GM19193 (cell line): ENCODE data around the gene RASSF5.

ENCODE experiments used
- POLR2A ChIP-seq: IDR thresholded peaks from 4 replicates; pipeline ENCODE4 v1.6.1; 2011; ENCODE audit not compliant: insufficient read depth, insufficient read length; ENCODE audit errors: extremely low read depth

The RASSF5 gene

DNA sequence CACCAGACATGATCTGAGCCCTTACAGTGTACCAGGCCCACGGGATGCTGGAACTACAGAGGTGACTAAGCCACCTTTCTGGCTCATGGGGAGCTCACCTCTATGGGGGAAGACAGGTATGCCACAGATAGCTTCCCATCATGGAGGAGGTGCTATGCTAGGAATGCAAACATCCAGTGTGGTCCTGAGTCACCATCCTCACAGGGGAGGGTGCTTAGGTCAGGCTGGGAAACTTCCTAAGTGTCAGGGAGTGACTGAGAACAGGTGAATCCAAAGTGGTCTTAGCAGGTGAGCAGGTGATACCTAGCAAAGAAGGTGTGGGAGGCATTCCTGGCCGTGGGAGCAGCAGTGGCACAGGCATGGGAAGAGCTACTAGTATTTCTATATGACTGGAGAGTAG, 8.6 kb upstream of the RASSF5 start:
- no peak for TF ChIP-seq POLR2A

DNA sequence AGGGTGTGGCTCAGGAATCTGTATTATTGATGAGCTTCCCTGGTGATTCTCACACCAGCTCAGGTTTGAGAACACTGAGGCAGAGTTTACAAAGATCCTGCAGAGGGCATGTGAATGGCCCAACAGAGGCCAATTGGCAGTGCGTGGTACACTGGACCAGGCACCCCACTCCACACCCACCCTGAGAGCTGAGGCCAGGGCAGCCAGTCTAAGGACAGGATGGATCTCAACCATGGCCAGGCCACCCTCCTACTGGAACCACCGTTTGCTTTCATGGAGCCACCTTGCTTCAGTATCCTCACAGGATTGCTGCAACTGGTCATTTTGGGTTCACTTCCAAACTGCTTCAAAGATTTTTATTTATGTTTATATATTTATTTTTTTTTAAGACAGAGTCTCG, 7.3 kb upstream of the RASSF5 start:
- TF ChIP-seq POLR2A: no peak

DNA sequence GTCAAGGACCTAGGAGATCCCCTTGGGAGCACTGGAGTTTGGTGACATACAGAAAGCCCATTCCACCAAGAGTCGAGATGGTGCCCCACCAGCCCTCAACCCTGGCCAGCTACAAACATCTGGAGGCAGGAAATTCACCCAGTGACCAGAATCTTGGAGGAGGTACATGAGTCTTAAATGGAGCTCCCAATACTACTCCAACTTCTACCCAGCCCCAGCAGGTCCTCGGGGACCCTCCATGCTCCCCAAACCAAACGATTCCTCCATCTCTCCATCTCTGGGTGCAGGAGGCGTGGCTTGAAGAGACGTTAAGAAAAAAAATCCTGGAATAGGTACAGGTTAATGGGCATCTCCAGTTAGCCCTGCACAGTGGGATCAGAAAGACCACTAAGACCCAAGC, 5.5 kb upstream of the RASSF5 start:
- TF ChIP-seq POLR2A: no peak

DNA sequence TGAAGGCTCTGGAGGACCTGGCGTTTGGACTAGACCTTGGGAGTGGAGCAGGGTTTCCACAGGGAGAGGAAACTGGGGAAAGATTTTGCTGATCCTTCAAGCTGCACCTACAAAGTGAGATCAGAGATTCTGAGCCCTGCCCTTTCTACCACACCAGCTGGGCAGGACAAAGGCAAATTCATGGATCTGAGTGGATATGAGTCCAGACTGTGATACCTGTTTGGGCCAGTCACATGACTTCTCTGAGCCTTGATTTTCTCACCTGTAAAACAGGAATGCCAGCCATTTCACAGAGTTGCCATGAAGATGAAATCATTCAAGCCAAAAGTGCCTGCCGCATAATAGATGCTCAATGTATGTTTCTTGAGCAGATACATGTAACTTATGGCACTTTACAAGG, 4.9 kb upstream of the RASSF5 start:
- TF ChIP-seq POLR2A: no peak

DNA sequence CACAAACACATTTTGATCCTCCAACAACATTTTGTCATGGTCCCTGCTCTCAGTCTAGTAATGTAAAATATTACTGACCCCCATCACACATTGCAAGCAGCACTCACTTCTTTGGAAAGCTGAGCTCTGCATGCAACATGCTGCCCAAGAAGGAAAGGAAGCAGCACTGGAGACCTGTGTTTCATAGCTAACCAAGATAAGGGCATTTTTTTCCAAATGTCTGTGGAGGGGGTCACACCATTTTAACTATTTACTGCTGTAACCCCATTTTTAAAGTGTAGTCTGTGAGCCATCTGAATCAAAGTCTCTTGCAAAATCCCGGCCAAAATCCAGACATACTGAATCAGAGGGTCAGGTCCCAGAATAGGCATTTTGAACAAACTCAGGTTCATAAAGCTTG, 4.5 kb upstream of the RASSF5 start:
- no peak for TF ChIP-seq POLR2A

DNA sequence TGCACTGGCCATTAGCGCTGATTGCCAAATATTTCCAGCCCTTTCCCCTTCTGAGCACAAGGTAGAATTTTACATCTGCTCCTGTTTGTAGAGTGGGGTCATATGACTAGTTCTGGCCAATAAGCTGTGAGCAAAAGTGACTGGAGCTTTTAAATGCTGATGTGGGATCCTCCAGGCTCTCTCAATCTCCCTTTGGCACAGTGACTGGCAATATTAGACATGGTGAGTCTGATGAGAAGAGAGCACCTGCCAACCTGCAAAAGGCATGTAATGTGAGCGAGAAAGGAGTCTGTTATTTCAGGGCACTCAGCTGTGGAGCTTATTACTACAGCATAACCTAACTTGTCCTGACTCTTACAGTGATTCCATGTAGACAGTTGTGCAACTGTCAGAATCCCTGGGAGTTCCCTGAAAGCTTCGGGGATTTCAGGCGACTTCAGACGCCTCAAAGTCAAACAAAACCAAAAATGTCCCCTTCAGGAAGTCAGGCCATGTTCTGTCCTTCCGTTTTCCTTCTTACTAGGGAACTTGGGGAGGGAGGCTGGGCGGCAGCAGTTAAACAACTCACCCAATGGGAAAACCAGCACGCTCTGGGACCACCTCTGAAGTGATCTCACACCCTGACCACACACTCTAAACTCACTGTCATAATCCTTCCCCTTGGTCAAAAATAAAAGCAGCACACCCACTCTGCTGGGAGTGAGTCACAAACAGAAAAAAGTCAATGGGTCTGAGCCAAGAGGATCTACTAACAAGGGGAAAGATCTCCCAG, 3.6 kb upstream of the RASSF5 start:
- no peak for TF ChIP-seq POLR2A

DNA sequence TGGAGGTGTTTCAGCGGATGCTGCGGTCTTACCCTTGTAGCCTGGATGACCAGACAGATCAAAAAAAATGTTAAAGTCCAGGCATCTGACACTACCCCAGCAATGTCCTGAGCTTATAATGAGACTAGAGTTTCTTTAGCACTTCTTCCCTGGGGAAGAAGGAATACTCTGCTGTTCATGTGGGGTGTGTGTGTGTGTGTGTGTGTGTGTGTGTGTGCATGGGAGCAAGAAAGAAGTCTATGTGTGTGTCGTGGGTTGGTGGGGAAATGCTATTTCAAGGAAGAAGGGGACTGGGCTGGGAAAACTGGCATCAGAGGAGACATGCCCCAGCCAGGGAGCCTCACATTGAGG, 3.0 kb upstream of the RASSF5 start:
- no peak for TF ChIP-seq POLR2A

DNA sequence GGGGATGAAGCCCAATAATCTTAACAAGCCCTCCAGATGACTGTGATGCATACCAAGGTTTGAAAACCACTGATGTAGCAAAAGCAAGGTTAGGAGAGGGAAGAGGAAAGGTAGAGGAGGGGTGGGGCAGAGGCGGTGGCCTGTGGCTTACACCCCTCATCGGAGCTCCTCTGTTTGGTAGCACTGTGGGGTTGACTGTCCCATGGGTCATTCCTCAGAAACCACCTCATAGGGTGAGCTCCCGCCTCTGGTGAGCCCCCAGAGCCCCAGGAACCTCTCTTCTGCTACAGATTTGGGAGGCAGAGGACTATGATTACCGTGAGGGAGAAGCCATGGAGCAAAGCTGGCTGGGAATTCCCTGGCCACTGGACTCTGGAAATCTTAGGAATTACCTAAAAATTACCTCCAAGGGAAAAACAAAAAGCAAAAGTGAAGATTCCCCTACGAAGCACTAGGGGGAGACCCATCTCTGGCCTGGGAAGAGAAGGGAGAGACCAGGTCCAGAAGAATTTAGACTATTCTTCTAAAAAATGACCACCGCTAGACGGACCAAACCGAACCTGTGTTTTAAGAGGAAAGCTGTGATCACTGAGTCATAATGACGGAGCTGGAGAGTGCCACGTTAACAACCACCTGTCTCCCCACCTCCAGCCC, 1.5 kb upstream of the RASSF5 start:
- no peak for TF ChIP-seq POLR2A

DNA sequence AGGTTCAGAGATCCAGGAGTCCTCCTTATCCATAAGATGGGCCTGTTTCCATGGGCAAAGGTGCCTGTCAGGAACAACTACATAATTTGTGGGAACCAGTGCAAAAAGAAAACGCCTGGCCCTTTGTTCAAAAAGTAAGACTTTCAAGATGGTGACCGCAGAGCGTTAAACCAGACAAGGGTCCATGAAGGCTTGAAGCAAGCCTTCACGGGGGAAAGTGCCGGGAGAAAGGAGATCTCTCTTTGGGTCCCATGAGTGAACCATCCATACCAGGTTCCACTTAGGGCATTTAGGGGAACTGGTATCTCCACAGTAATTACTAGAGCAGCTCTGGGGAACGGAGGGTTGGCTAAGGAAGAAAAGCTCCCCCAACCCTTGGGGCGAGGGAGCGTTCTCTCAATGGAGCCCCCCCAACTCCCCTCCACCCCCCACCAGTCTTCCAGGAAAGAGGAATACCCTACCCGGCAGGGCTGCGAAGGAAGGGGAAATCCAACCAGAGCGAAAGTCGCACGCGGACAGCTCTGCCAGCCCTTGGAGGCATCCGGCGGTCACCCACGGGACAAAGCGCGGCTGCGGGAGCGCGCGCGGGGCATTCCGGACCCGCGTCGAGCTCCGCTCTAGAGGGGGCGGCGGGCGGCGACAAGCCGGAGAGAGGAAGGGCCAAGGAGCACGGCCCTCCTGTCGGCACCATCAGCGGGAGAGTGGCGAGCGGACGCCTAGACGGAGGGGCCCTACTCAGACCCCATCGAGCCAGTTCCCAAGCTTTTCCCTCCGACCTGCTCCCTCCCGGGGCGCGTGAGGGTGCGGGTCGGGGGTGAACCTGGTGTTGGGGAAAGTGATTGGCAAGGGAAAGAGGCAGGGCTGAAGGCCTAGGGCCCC, 687 bp upstream of the RASSF5 start:
- TF ChIP-seq POLR2A: no peak

DNA sequence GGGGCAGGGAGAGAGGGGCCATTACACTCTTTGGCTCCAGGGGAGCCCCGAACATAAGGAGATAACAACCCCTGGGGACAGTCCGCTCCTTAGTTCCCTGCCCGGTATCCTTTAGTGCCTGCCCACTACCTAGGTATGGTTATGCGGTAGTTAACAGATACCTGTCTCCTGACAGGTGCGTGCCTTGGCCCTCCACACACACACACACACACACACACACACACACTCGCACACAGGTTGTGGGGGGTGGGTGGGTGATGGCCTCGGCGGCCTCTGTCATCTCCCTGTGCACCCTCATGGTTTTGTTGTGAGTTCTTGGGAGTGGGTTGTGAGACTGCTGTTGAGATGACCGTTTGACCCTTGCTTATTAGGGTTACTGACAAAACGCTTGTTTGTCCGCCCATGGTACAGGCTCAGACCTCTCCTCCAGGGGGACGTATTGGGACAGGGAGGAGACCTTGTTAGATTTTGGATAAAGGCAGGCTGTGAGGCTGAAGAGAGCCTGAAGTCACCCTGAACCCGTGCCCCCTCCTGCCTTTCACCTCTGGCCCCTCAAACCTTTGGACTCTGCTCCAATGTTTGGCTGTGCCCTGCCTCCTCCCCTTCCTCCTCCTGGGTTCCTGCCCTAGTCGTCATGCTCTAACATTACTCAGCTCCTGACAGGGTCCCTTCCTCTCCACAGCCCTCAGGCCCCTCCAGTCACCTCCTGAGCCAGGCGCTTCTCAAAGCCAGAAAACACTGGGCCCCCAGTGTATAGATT, 979 bp downstream of the RASSF5 start:
- no peak for TF ChIP-seq POLR2A

DNA sequence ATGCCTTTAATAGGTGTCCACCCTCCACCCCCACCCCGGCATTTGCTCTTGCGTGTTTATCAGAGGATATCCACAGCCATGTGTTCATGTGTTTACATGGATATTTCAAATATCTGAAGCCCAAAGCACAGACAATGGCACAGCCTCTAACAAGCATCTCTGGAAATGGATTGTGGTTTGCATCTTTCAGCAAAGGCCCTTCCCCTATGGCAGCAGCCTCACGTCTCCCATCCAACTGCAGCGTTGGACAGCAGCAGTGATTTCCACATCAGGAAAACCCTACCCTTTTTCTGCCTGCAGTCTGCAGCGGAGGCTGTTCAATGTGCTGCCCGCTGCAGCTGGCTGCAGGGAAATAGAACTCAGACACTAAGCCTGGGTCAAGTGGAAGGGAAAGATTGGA, 1.6 kb downstream of the RASSF5 start:
- TF ChIP-seq POLR2A: no peak

DNA sequence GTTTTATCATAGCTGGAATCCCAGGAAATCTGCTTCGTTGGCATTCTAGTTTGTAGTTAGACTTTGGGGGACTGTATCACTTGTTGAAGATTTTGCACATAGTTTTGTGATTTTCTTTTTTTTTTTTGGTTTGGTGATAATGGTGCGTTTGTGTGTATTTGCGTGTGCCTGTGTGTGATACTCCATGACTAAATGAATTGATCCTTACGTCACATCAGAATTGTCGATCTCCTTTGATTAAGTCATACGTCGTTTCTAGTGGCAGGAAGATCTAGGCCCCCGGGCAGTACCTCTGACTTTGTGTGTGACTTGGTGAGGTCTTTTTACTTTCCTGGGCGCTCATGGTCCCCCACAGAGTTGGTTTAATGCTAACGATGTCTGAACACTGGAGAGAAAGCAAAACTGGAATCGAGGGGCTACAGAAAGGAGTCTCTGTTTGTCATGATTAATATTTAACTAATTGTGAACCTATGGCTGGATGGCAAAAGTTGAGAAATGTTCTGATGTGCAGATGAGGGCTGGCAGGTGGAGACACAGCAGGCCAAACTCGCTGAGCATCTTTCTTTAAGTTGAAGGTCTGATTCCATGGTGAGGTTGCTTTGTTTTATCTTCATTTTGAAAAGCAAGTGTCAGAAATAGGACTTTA, 2.4 kb downstream of the RASSF5 start:
- TF ChIP-seq POLR2A: no peak

DNA sequence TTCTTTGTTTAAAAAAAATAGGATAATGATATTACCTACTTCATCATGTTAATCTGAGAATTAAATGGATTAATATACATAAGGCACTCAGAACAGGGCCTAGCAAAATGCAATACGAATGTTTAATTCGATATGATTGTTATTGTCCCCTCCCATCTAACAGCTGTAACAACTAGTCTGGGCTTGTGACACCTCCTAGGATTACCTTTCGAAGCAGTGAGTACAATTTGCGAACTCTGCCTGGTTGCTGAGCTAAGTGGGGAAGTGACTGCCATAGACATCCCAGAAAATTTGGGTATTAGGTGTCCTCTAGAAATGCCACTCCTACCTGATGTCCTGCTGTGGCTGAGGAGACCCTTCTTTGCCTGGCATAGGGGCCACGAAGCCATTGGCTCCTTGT, 3.0 kb downstream of the RASSF5 start:
- no peak for TF ChIP-seq POLR2A

DNA sequence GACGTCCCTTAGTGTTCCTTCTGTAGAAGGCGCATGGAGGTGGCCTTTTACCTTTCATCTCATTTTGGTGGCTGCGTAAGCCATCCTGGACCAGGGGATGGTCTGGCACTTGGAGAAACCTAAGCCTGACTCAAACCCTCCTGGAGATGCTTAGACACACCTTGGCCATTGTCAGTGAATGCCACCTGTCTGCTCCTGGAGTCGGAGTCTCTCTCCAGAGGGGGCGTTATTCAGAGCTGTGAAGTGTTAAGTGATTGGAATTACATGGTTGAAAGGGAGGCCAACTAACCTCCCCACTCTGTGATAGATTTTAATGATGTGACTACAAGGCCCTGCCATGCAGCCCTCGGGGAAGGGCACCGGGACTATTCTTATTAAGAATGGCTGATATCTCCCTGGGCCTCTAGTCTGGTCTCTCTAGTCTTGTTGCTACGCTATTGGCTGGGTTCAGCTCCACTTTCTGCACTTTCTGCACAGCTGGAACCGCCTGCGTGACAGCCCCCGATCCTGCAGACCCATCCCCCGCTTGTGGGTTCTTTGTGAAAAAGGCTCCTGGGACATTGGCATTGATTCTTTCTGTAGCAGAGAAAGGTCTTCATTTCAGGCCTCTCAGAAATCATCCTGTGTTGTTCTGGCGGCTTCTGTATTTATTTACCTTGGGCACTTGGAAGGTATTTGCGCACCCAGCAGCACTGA, 4.2 kb downstream of the RASSF5 start:
- no peak for TF ChIP-seq POLR2A
